GM23248 (cell line): ENCODE measurements around the gene GRID2.

Source experiments
- EZH2 ChIP-seq: fragments of 200-600 bp; sonication (generic); IDR thresholded peaks from 2 replicates; pipeline ENCODE4 v1.6.1; 2018; ENCODE audit warnings: antibody characterized with exemption, mild to moderate bottlenecking; ENCODE audit not compliant: insufficient read depth, poor library complexity, severe bottlenecking
- EZH2phosphoT487 ChIP-seq: fragments of 200-600 bp; sonication (generic); IDR thresholded peaks from 2 replicates; pipeline ENCODE4 v1.6.1; 2018; ENCODE audit warnings: antibody characterized with exemption, moderate library complexity, mild to moderate bottlenecking, low read depth; ENCODE audit not compliant: insufficient read depth

GRCh38 chr4:93475730-93476129 is 1172.0 kb downstream of the GRID2 start:
- no peak for TF ChIP-seq EZH2
- TF ChIP-seq EZH2phosphoT487, result no peak
